ENCODE measurements around the gene NKIRAS1. TPM values are rescaled to one million over a fixed set of nuclear protein-coding genes. Genes with fewer than 3 reads are reported as not detected.

Gene NKIRAS1
- total RNA-seq, 2 donors from 2014 or later = 6.3 to 6.9 TPM

DNA sequence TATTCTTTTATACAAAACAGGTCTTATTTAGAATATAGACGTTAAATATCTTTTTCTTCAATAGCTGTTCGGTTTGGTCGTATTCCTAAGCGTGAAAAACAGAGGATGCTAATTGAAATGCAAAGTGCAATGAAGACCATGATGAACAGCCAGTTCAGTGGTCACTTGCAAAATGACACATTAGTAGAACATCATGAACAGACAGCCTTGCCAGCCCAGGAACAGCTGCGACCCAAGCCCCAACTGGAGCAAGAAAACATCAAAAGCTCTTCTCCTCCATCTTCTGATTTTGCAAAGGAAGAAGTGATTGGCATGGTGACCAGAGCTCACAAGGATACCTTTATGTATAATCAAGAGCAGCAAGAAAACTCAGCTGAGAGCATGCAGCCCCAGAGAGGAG is 45.1 kb upstream of the NKIRAS1 start:
- Mint-ChIP-seq H3K9me3 (no peaks in the 10 kb centered on the region), H3K27ac (no peak overlapping the region), H3K4me1 (peaks cover 11% of the 10 kb centered on the region), H3K36me3 (ENCODE audit: low read depth) (peaks cover 64% of the 10 kb centered on the region), H3K27me3 (ENCODE audit: insufficient read depth) (no peaks in the 10 kb centered on the region), H3K4me3 (no peak overlapping the region)
- H3K4me3 ChIP-seq (ENCODE audit: low read length) = no peak overlapping the region
- no peaks in the 10 kb centered on the region for H3K27me3 ChIP-seq (ENCODE audit: control insufficient read depth, insufficient read depth, low read length, poor library complexity, severe bottlenecking)
- no peak overlapping the region for H3K27ac ChIP-seq (ENCODE audit: low read depth, low read length)
- H3K9me3 ChIP-seq (ENCODE audit: control insufficient read depth, low read length) = no peaks in the 10 kb centered on the region
- no peak for TF ChIP-seq CTCF (conservative IDR thresholded peaks at IDR 0.05)
- peaks cover 43% of the 10 kb centered on the region for H3K36me3 ChIP-seq (ENCODE audit: control insufficient read depth, insufficient read depth, low read length)
- no peaks in the 10 kb centered on the region for H3K4me1 ChIP-seq (ENCODE audit: control insufficient read depth, insufficient read depth, low read length)
- 94 to 96% methylated on average over 4 to 5 of the region's 5 CpGs for WGBS, 2 experiments (ENCODE audit: insufficient coverage in 1 of 2, insufficient read length in 1 of 2)
- no peak for DNase-seq
- no peak overlapping the region for H3K9ac ChIP-seq (ENCODE audit: extremely low read depth, low read length, poor library complexity, severe bottlenecking)

- Histone ChIP-seq H3K9me3 (ENCODE audit: control insufficient read depth, low read length) (no peaks in the 10 kb centered on the region), H3K9ac (ENCODE audit: extremely low read depth, low read length, poor library complexity, severe bottlenecking) (no peak overlapping the region), H3K4me1 (ENCODE audit: control insufficient read depth, insufficient read depth, low read length) (peaks cover 3% of the 10 kb centered on the region), H3K27ac (ENCODE audit: low read depth, low read length) (no peak overlapping the region), H3K27me3 (ENCODE audit: control insufficient read depth, insufficient read depth, low read length, poor library complexity, severe bottlenecking) (no peaks in the 10 kb centered on the region), H3K36me3 (ENCODE audit: control insufficient read depth, insufficient read depth, low read length) (peaks cover 38% of the 10 kb centered on the region), H3K4me3 (ENCODE audit: low read length) (no peak overlapping the region)
- Mint-ChIP-seq H3K27me3 (ENCODE audit: insufficient read depth) (no peaks in the 10 kb centered on the region), H3K4me1 (peaks cover 11% of the 10 kb centered on the region), H3K36me3 (ENCODE audit: low read depth) (peaks cover 63% of the 10 kb centered on the region), H3K9me3 (no peaks in the 10 kb centered on the region), H3K4me3 (no peak overlapping the region), H3K27ac (peak overlapping the region; percentile 48)
- WGBS, 2 experiments (ENCODE audit: insufficient coverage in 1 of 2, insufficient read length in 1 of 2) = 88 to 95% methylated on average over 1 of the region's 1 CpG
- no peak for TF ChIP-seq CTCF (conservative IDR thresholded peaks at IDR 0.05)
- DNase-seq = no peak
These were observed 44.3 kb upstream of the NKIRAS1 start for GRCh38 chr3:23961066-23961465.

DNA sequence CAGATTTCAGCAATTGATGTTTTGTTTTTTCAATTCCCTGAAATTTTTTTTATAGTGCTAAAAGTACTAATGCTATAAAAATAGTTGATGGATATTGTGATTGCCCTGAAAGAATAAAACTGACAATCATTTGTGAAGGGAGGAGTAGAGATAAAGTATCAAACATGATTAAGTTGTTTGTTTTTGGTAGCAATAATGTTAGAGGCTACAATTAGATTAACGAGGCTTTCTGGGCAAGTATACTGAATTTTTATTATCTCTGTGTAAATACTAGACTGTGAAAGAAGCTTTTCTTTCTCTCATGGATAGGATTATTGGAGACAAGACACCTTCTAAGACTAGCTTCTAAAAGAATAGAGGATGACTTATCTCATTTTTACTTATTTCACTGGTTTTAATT is 43.9 kb upstream of the NKIRAS1 start:
- H3K27ac Mint-ChIP-seq = peak overlapping the region; percentile 48
- Histone ChIP-seq H3K9me3 (ENCODE audit: control insufficient read depth, low read length) (no peaks in the 10 kb centered on the region), H3K9ac (ENCODE audit: extremely low read depth, low read length, poor library complexity, severe bottlenecking) (no peak overlapping the region), H3K27ac (ENCODE audit: low read depth, low read length) (no peak overlapping the region), H3K27me3 (ENCODE audit: control insufficient read depth, insufficient read depth, low read length, poor library complexity, severe bottlenecking) (no peaks in the 10 kb centered on the region), H3K4me1 (ENCODE audit: control insufficient read depth, insufficient read depth, low read length) (peaks cover 6% of the 10 kb centered on the region), H3K36me3 (ENCODE audit: control insufficient read depth, insufficient read depth, low read length) (peaks cover 34% of the 10 kb centered on the region), H3K4me3 (ENCODE audit: low read length) (no peak overlapping the region)
- H3K4me1 Mint-ChIP-seq = peaks cover 14% of the 10 kb centered on the region
- TF ChIP-seq CTCF (conservative IDR thresholded peaks at IDR 0.05) = no peak
- H3K27me3 Mint-ChIP-seq (ENCODE audit: insufficient read depth) = no peaks in the 10 kb centered on the region
- 95% methylated on average over 1 of the region's 1 CpG; no CpG with 5 or more reads in 1 of the 2 experiments for WGBS, 2 experiments (ENCODE audit: insufficient coverage in 1 of 2, insufficient read length in 1 of 2)
- H3K4me3 Mint-ChIP-seq = no peak overlapping the region
- no peak for DNase-seq
- H3K9me3 Mint-ChIP-seq = no peaks in the 10 kb centered on the region
- peaks cover 62% of the 10 kb centered on the region for H3K36me3 Mint-ChIP-seq (ENCODE audit: low read depth)

All from endodermal cell (in vitro differentiated cells).